Thyroid gland (tissue), 4 donors: Measurements from ENCODE around the gene HDGFL2.

Experiments
- CTCF ChIP-seq, 6 experiments: fragments of 200-600 bp in 3 of 6; fragments of 450-650 bp in 3 of 6; sonication (generic) in 3 of 6; IDR thresholded peaks; one replicate each; pipeline ENCODE4 v1.5.1; 2016 to 2019; ENCODE audit warnings: antibody characterized with exemption in 6 of 6, mild to moderate bottlenecking in 2 of 6, inconsistent platforms in 1 of 6, moderate library complexity in 1 of 6
- POLR2A ChIP-seq, 2 donors: fragments of 450-650 bp; IDR thresholded peaks; one replicate each; pipeline ENCODE4 v1.6.1; 2017; ENCODE audit warnings: antibody characterized with exemption in 2 of 2, mild to moderate bottlenecking in 2 of 2, moderate library complexity in 1 of 2

GRCh38 chr19:4488496-4488895 is 16.4 kb downstream of the HDGFL2 start:
- TF ChIP-seq CTCF (IDR thresholded peaks at IDR 0.05): no peak
- no peak for TF ChIP-seq POLR2A (IDR thresholded peaks at IDR 0.05)
